HepG2 (cell line): ENCODE results near the gene CXXC5. TPM values are rescaled to one million over a fixed set of nuclear protein-coding genes. Genes with fewer than 3 reads are reported as not detected.
"Not testable (repeated sequence)": the region's sequence is repeated elsewhere in the genome, so short reads cannot be mapped to it uniquely, and the experiment has no call there.

Experiments
- ATAC-seq: fragments of 200-7000 bp; cut with Tn5 transposase; 3 replicates; pipeline ENCODE4 v1.9.1; 2020; ENCODE audit warnings: mild to moderate bottlenecking, moderate library complexity
- BruUV-seq: library from RNA; stranded (reverse); fragments of 400-500 nt; replicated peaks from 2 replicates; lab custom pipeline; 2021; lab: Mats Ljungman, UMichigan
- CTCF ChIA-PET: fragments of 300-600 bp; formaldehyde crosslinking; extraction: SDS; loops from one replicate; lab custom pipeline; 2021; ENCODE audit warnings: low total read pairs, inconsistent platforms, low intra/inter-chr PET ratio; lab: Yijun Ruan, JAX
- POLR2A ChIA-PET: fragments of 350-600 bp; sonication (Branson Sonifier 250); formaldehyde crosslinking; loops from one replicate; lab custom pipeline; 2020; ENCODE audit warnings: antibody characterized with exemption, inconsistent platforms; lab: Yijun Ruan, JAX
- DNase-seq: peaks from one replicate; pipeline ENCODE4 v3.0.0-alpha.2; 2015; ENCODE audit warnings: low spot score
- FAIRE-seq: peaks from 3 replicates; lab custom pipeline; 2011; peaks lifted over from hg19 to GRCh38; lab: Jason Lieb, UNC
- H2AFZ ChIP-seq: one replicate; pipeline ENCODE4 v1.6.1; 2011; ENCODE audit warnings: low read length, inconsistent platforms
- H3K27ac ChIP-seq: fragments of 300-600 bp; 3 replicates; pipeline ENCODE4 v1.8.0; 2011; ENCODE audit warnings: mixed run types, mild to moderate bottlenecking, mixed read lengths, low read length, inconsistent platforms; ENCODE audit not compliant: insufficient read depth; ENCODE audit errors: extremely low read length
- H3K27me3 ChIP-seq, 2 experiments: fragments of 200-600 bp in 1 of 2; 2 replicates in 1 of 2; 3 replicates in 1 of 2; pipeline versions ENCODE4 v1.6.0 to v1.8.0; 2011; ENCODE audit warnings: low read length in 2 of 2, mild to moderate bottlenecking in 2 of 2, moderate library complexity in 2 of 2, inconsistent platforms in 1 of 2; ENCODE audit not compliant: insufficient read depth in 2 of 2, control insufficient read depth in 1 of 2
- H3K36me3 ChIP-seq, 2 experiments: fragments of 200-600 bp in 1 of 2; replicated peaks in 1 of 2; 2 replicates in 1 of 2; 3 replicates in 1 of 2; pipeline versions ENCODE4 v1.5.1 to v1.8.0; 2011; ENCODE audit warnings: low read length in 2 of 2, inconsistent platforms in 1 of 2; ENCODE audit not compliant: insufficient read depth in 2 of 2, control insufficient read depth in 1 of 2
- H3K4me1 ChIP-seq: 2 replicates; pipeline ENCODE4 v1.5.1; 2012; ENCODE audit warnings: low read length, inconsistent platforms; ENCODE audit not compliant: insufficient read depth
- H3K4me2 ChIP-seq: 2 replicates; pipeline ENCODE4 v1.6.0; 2011; ENCODE audit warnings: low read depth, low read length, inconsistent platforms
- H3K4me3 ChIP-seq, 3 experiments: fragments of 200-600 bp in 1 of 3; sonication (generic), shearing (Covaris generic) in 1 of 3; replicated peaks in 1 of 3; 2 replicates each; pipeline ENCODE4 v1.5.1; 2011 to 2016; ENCODE audit warnings: low read length in 3 of 3, inconsistent platforms in 2 of 3, low read depth in 2 of 3, mild to moderate bottlenecking in 2 of 3, control low read depth in 1 of 3, mixed read lengths in 1 of 3; ENCODE audit not compliant: insufficient read depth in 1 of 3
- H3K79me2 ChIP-seq: one replicate; pipeline ENCODE4 v1.6.1; 2011; ENCODE audit warnings: low read length, inconsistent platforms; ENCODE audit not compliant: insufficient read depth
- H3K9ac ChIP-seq: 2 replicates; pipeline ENCODE4 v1.6.0; 2011; ENCODE audit warnings: mild to moderate bottlenecking, low read depth, low read length, inconsistent platforms; ENCODE audit not compliant: insufficient read depth
- H3K9me3 ChIP-seq: 2 replicates; pipeline ENCODE4 v1.5.1; 2012; ENCODE audit warnings: mild to moderate bottlenecking, low read length
- H4K20me1 ChIP-seq: 2 replicates; pipeline ENCODE4 v1.6.0; 2011; ENCODE audit warnings: inconsistent platforms, mild to moderate bottlenecking, low read length, moderate library complexity; ENCODE audit not compliant: insufficient read depth
- ELF4 ChIP-seq: sonication (generic); formaldehyde crosslinking; IDR thresholded peaks from 2 replicates; pipeline ENCODE4 v1.5.0; 2020; ENCODE audit warnings: missing genetic modification reagents, mild to moderate bottlenecking, moderate library complexity, borderline replicate concordance
- FOXO1 ChIP-seq: sonication (generic); formaldehyde crosslinking; IDR thresholded peaks from 2 replicates; pipeline ENCODE4 v1.4.0; 2020; ENCODE audit warnings: missing genetic modification reagents
- HOXA7 ChIP-seq: sonication (generic); formaldehyde crosslinking; IDR thresholded peaks from 2 replicates; pipeline ENCODE4 v1.8.1; 2022; ENCODE audit warnings: mild to moderate bottlenecking, missing genetic modification reagents, moderate library complexity
- MXD4 ChIP-seq: IDR thresholded peaks from 2 replicates; pipeline ENCODE4 v1.6.1; 2016; ENCODE audit warnings: mild to moderate bottlenecking, missing biosample characterization, missing genetic modification reagents
- NCOA5 ChIP-seq: sonication (generic); formaldehyde crosslinking; IDR thresholded peaks from 2 replicates; pipeline ENCODE4 v1.4.0; 2020; ENCODE audit warnings: missing genetic modification reagents
- RXRB ChIP-seq: IDR thresholded peaks from 2 replicates; pipeline ENCODE4 v1.6.1; 2016; ENCODE audit warnings: borderline replicate concordance, missing genetic modification reagents, missing compliant biosample characterization
- SRSF9 ChIP-seq: fragments of 200-400 bp; formaldehyde crosslinking; IDR thresholded peaks from 2 replicates; pipeline ENCODE4 v1.6.1; 2018; ENCODE audit warnings: borderline replicate concordance, mild to moderate bottlenecking, low read depth, low read length; ENCODE audit not compliant: insufficient read depth, poor library complexity, severe bottlenecking
- ZNF30 ChIP-seq: sonication (generic); formaldehyde crosslinking; IDR thresholded peaks from 2 replicates; pipeline ENCODE4 v1.5.0; 2020; ENCODE audit warnings: mild to moderate bottlenecking, missing genetic modification reagents
- ZNF556 ChIP-seq: sonication (generic); formaldehyde crosslinking; IDR thresholded peaks from 2 replicates; pipeline ENCODE4 v1.4.0; 2020; ENCODE audit warnings: mild to moderate bottlenecking, missing genetic modification reagents, borderline replicate concordance
- ZNF878 ChIP-seq: sonication (generic); formaldehyde crosslinking; IDR thresholded peaks from 2 replicates; pipeline ENCODE4 v1.8.1; 2023; ENCODE audit warnings: mild to moderate bottlenecking, missing genetic modification reagents, moderate library complexity
- ZNF879 ChIP-seq: sonication (generic); formaldehyde crosslinking; IDR thresholded peaks from 2 replicates; pipeline ENCODE4 v1.8.1; 2023; ENCODE audit warnings: missing genetic modification reagents
- WGBS: methylation state at CpG from one replicate; pipeline ENCODE4 v1.1.6; 2017; ENCODE audit warnings: low lambda C conversion rate; 5-methylcytosine and 5-hydroxymethylcytosine counted together
- in situ Hi-C: cut with HindIII; loops from 2 replicates; pipeline ENCODE4 v1.10.0; 2017; ENCODE audit warnings: low pct_unique_long_range_greater_than_20kb; ENCODE audit not compliant: extremely low pct_ligation_motif_present
- intact Hi-C: fragments of 100-400 bp; cut with micrococcal nuclease; formaldehyde crosslinking; loops from one replicate; pipeline ENCODE4 v1.10.0; 2022; ENCODE audit not compliant: unreplicated experiment
- polyA plus RNA-seq, 8 experiments: library from polyadenylated mRNA; depleted of rRNA in 3 of 8; stranded (reverse) in 7 of 8; unstranded in 1 of 8; fragments of >200 nt; fragmentation: Illumina TruSeq in 4 of 8; extraction: Trizol in 4 of 8; gene quantifications; 2 replicates each; pipeline versions ENCODE4 v1.2.1 to v1.2.3, GENCODE V29; 2011 to 2016; ENCODE audit warnings: low read depth in 4 of 8, missing spikeins in 1 of 8, mixed read lengths in 1 of 8; ENCODE audit not compliant: insufficient read depth in 1 of 8
- total RNA-seq, 5 experiments: library from RNA; depleted of rRNA; stranded (reverse); fragments of >200 nt; fragmentation: Illumina TruSeq; extraction: Trizol; gene quantifications; 2 replicates each; pipeline ENCODE4 v1.2.3, GENCODE V29; 2016; ENCODE audit warnings: low read depth in 1 of 5
- TF ChIP-seq, protein P1 (sequence below): sonication (generic); formaldehyde crosslinking; IDR thresholded peaks from 2 replicates; pipeline ENCODE4 v1.4.0; 2020; ENCODE audit warnings: missing genetic modification reagents

The CXXC5 gene
- total and polyA plus RNA-seq, 2 of the 13 experiments (the other 11 are each of a cell fraction or from before 2014, with no cell fraction given): 32.3 to 33.0 TPM

DNA sequence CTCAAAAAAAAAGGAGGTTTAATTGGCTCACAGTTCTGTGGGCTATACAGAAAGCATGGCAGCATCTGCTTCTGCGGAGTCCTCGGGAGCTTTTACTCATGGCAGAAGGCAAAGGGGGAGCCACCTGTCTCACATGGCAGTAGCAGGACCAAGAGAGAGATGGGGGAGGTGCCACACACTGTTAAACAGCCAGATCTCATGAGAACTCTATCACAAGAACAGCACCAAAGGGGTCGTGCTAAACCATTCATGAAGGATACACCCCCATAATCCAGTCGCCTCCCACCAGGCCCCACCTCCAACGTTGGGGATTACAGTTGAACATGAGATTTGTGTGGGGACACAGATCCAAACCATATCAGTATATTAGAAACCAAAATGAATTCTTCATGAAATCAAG lies 28.3 kb upstream of the CXXC5 start (continued):
- no peak for TF ChIP-seq MXD4 (CRISPR knock-in tag)

DNA sequence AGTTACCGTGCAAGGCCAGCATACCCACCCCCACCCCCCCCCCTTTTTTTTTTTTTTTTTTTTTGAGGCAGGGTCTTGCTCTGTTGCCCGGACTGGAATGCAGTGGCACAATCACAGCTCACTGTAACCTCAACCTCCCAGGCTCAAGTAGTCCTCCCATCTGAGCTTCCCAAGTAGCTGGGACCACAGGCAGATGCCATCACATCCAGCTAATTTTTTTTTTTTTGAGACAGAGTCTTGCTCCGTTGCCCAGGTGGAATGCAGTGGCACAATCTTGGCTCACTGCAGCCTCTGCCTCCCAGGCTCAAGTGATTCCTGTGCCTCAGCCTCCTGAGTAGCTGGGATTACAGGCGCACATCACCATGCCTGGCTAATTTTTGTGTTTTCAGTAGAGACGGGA lies 22.8 kb upstream of the CXXC5 start:
- H3K4me3 ChIP-seq, BruUV-seq, H3K9ac ChIP-seq, H4K20me1 ChIP-seq, H3K27me3 ChIP-seq, H3K4me1 ChIP-seq, H3K4me2 ChIP-seq, H3K9me3 ChIP-seq, DNase-seq, CTCF ChIA-PET, H3K79me2 ChIP-seq, ATAC-seq, H2AFZ ChIP-seq, POLR2A ChIA-PET, FAIRE-seq, H3K27ac ChIP-seq, intact Hi-C loops: not testable (repeated sequence)
- H3K36me3 ChIP-seq: peaks cover 13 to 64% of the 10 kb centered on the region in 2 experiments
- in situ Hi-C loops: loop anchor here (25.0 kb wide), 1 partner anchor 337 kb away; no protein-coding TSS in a partner anchor
- WGBS: 94% methylated on average over 5 of the region's 5 CpGs

DNA sequence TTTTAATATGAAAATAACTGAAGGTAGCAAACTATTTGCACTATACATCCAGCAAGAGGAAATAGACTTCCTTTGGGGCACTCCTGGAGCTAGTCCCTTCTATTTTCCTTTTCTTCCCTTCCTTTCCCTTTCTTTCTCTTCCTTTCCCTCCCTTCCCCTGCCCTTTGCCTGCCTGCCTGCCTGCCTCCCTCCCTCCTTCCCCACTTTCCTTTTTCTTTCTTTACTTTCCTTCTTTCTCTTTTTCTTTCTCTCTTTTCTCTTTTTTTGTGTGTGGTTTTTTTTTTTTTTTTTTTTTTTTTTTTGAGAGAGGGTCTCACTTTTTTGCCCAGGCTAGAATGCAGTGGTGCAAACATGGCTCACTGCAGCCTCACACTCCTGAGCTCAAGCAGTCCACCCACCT lies 17.3 kb upstream of the CXXC5 start:
- POLR2A ChIA-PET: no interaction called here
- BruUV-seq: no TSS peak
- Histone ChIP-seq H3K36me3 (peaks cover 5 to 34% of the 10 kb centered on the region in 2 experiments), H3K27ac (no peak overlapping the region), H2AFZ (no peak overlapping the region), H3K9me3 (no peaks in the 10 kb centered on the region), H3K79me2 (no peaks in the 10 kb centered on the region), H3K4me1 (peaks cover 33% of the 10 kb centered on the region), H3K9ac (no peak overlapping the region), H3K27me3 (no peaks in the 10 kb centered on the region), H3K4me3 (no peak overlapping the region), H3K4me2 (no peak overlapping the region), H4K20me1 (no peaks in the 10 kb centered on the region)
- DNase-seq: no peak
- no peak for TF ChIP-seq ZNF879
- no peak for TF ChIP-seq ZNF556 (CRISPR knock-in tag)
- no peak for TF ChIP-seq FOXO1 (CRISPR knock-in tag)
- no peak for TF ChIP-seq NCOA5 (CRISPR knock-in tag)
- no peak for TF ChIP-seq SRSF9
- TF ChIP-seq ZNF30: no peak
- TF ChIP-seq, protein P1, sequence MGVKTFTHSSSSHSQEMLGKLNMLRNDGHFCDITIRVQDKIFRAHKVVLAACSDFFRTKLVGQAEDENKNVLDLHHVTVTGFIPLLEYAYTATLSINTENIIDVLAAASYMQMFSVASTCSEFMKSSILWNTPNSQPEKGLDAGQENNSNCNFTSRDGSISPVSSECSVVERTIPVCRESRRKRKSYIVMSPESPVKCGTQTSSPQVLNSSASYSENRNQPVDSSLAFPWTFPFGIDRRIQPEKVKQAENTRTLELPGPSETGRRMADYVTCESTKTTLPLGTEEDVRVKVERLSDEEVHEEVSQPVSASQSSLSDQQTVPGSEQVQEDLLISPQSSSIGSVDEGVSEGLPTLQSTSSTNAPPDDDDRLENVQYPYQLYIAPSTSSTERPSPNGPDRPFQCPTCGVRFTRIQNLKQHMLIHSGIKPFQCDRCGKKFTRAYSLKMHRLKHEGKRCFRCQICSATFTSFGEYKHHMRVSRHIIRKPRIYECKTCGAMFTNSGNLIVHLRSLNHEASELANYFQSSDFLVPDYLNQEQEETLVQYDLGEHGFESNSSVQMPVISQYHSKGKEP: no peak
- TF ChIP-seq ELF4 (CRISPR knock-in tag): no peak
- no peak for TF ChIP-seq HOXA7 (CRISPR knock-in tag)
- no peak for TF ChIP-seq ZNF878 (CRISPR knock-in tag)
- TF ChIP-seq RXRB (CRISPR knock-in tag): no peak
- in situ Hi-C loops (loop anchor here (25.0 kb wide), 1 partner anchor 331 kb away; no protein-coding TSS in a partner anchor), intact Hi-C loops (loop anchor here (10.0 kb wide), 1 partner anchor 214 kb away; no protein-coding TSS in a partner anchor)
- ATAC-seq: no peak
- FAIRE-seq: no peak
- CTCF ChIA-PET: no interaction called here
